Upper lobe of left lung (tissue), 6 donors: Measurements from ENCODE around the gene GALNT10. TPM values are rescaled to one million over a fixed set of nuclear protein-coding genes. Genes with fewer than 3 reads are reported as not detected.

Source experiments
- ATAC-seq, 2 donors: fragments of 200-7000 bp; cut with Tn5 transposase; one replicate each; pipeline ENCODE4 v1.9.1; 2022; ENCODE audit warnings: mild to moderate bottlenecking in 2 of 2, moderate library complexity in 2 of 2; ENCODE audit not compliant: low FRiP score in 2 of 2
- DNase-seq, 2 donors: peaks; one replicate each; pipeline ENCODE4 v3.0.0-alpha.2; 2019 to 2020
- H3K27ac ChIP-seq, 4 donors: fragments of 200-600 bp; sonication (generic); one replicate each; pipeline ENCODE4 v1.5.1; 2016 to 2019
- H3K27me3 ChIP-seq, 4 donors: fragments of 200-600 bp; sonication (generic); one replicate each; pipeline ENCODE4 v1.5.1; 2017 to 2019
- H3K36me3 ChIP-seq, 4 donors: fragments of 200-600 bp; sonication (generic); one replicate each; pipeline ENCODE4 v1.5.1; 2016 to 2019
- H3K4me1 ChIP-seq, 4 donors: fragments of 200-600 bp; sonication (generic); one replicate each; pipeline ENCODE4 v1.5.1; 2018 to 2019
- H3K4me3 ChIP-seq, 4 donors: fragments of 200-600 bp; sonication (generic); one replicate each; pipeline ENCODE4 v1.5.1; 2017 to 2019; ENCODE audit warnings: mild to moderate bottlenecking in 2 of 4, moderate library complexity in 1 of 4
- H3K9me3 ChIP-seq, 4 donors: fragments of 200-600 bp; sonication (generic); one replicate each; pipeline ENCODE4 v1.5.1; 2018 to 2019
- CTCF ChIP-seq, 6 experiments: fragments of 450-650 bp in 4 of 6; fragments of 200-600 bp in 2 of 6; sonication (generic) in 2 of 6; IDR thresholded peaks; one replicate each; pipeline ENCODE4 v1.5.1; 2016 to 2019; ENCODE audit warnings: antibody characterized with exemption in 6 of 6
- EP300 ChIP-seq, 4 donors: sonication (generic); formaldehyde crosslinking; IDR thresholded peaks; one replicate each; pipeline ENCODE4 v1.5.1; 2017; ENCODE audit warnings: antibody characterized with exemption in 4 of 4, control low read depth in 2 of 4
- POLR2A ChIP-seq, 4 donors: fragments of 450-650 bp; IDR thresholded peaks; one replicate each; pipeline ENCODE4 v1.5.1; 2016 to 2017; ENCODE audit warnings: antibody characterized with exemption in 4 of 4, mild to moderate bottlenecking in 2 of 4
- POLR2AphosphoS5 ChIP-seq, 2 donors: sonication (generic); formaldehyde crosslinking; IDR thresholded peaks; one replicate each; pipeline ENCODE4 v1.5.1; 2017; ENCODE audit warnings: antibody characterized with exemption in 2 of 2
- WGBS, 2 donors: methylation state at CpG; one replicate each; pipeline ENCODE4 v1.1.5; 2017 to 2018; 5-methylcytosine and 5-hydroxymethylcytosine counted together
- total RNA-seq, 6 donors: library from RNA; depleted of rRNA in 4 of 6; stranded (reverse); fragments of >200 nt in 4 of 6; gene quantifications; one replicate each; pipeline versions ENCODE4 v1.1.0 to v1.2.1, GENCODE V29; 2016 to 2021
- donor health status: DM: no; HTN: no; CAD: no; lungs with moderate emphysema.
- donor health status: DM: no; HTN: yes; CAD: no; lungs with severe emphysema.

The GALNT10 gene
- total RNA-seq, 6 donors from 2014 or later, result 38.6 to 118 (median 66.4) TPM

DNA sequence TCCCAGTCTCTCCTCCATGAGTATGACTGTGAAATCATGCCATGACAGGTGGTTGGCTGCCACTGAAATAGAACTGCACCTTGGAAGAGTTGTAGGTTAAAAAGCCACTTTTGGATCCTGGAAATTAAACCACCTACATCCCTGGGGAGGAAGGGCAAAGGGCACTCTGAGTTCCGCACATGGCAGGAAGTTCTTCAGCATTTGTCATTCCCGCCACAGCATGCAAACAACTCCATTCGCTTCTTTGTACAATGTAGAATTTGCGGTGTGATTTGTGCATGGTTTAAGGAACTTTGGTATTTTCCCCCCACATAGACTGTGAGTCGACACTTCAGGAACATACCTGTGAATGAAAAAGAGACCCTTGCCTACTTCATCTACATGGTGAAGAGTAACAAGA, 265.1 kb downstream of the GALNT10 start:
- DNase-seq (no peak), ATAC-seq (no peak)
- Histone ChIP-seq H3K27me3 (no peaks in the 10 kb centered on the region), H3K27ac (no peak overlapping the region), H3K36me3 (peaks cover 21 to 85% (median 65%) of the 10 kb centered on the region in 4 donors), H3K4me1 (no peaks in the 10 kb centered on the region), H3K9me3 (no peaks in the 10 kb centered on the region), H3K4me3 (no peak overlapping the region)
- WGBS, 2 donors, result 89 to 96% methylated on average over 5 of the region's 5 CpGs
- TF ChIP-seq POLR2A (IDR thresholded peaks at IDR 0.05) (no peak), CTCF (IDR thresholded peaks at IDR 0.05) (no peak), POLR2AphosphoS5 (IDR thresholded peaks at IDR 0.05) (no peak), EP300 (IDR thresholded peaks at IDR 0.05) (no peak)

GRCh38 chr5:154456540-154456939, 266.0 kb downstream of the GALNT10 start:
- no peak overlapping the region for H3K27ac ChIP-seq
- TF ChIP-seq CTCF (IDR thresholded peaks at IDR 0.05), result no peak
- no peak for TF ChIP-seq POLR2AphosphoS5 (IDR thresholded peaks at IDR 0.05)
- TF ChIP-seq EP300 (IDR thresholded peaks at IDR 0.05), result no peak
- no peak for TF ChIP-seq POLR2A (IDR thresholded peaks at IDR 0.05)
- no peaks in the 10 kb centered on the region for H3K9me3 ChIP-seq
- 65 to 71% methylated on average over 3 of the region's 3 CpGs for WGBS, 2 donors
- no peak for DNase-seq
- H3K4me1 ChIP-seq, result no peaks in the 10 kb centered on the region
- no peak for ATAC-seq
- H3K36me3 ChIP-seq, result peaks cover 21 to 84% (median 61%) of the 10 kb centered on the region in 4 donors
- H3K27me3 ChIP-seq, result no peaks in the 10 kb centered on the region
- no peak overlapping the region for H3K4me3 ChIP-seq

DNA sequence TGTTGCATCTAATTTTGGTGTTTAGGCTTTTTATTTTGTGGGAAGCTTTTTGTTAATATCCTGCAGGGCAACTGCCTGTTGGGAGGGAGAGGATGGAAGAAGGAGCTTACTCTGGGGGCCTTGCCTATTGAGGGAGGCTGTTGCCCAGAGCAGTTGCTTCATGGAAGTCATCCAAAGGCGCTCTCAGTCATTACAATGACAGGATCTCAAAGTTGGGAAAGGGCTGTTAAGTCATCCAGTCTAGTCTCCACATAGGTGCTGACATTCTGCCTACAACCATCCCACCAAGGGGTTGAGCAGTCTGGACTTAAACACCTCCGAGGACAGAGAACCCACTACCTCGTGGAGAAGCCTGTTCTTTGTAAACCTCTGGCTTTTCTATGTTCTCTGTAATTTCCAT, 268.5 kb downstream of the GALNT10 start:
- no peak for TF ChIP-seq EP300 (IDR thresholded peaks at IDR 0.05)
- TF ChIP-seq POLR2A (IDR thresholded peaks at IDR 0.05), result no peak
- no peak for TF ChIP-seq POLR2AphosphoS5 (IDR thresholded peaks at IDR 0.05)
- no peak for TF ChIP-seq CTCF (IDR thresholded peaks at IDR 0.05)
- H3K4me3 ChIP-seq, result no peak overlapping the region
- 74 to 90% methylated on average over 3 of the region's 3 CpGs for WGBS, 2 donors
- H3K27ac ChIP-seq, result no peak overlapping the region
- no peaks in the 10 kb centered on the region for H3K9me3 ChIP-seq
- DNase-seq (no peak), ATAC-seq (no peak)
- peaks cover 13 to 62% (median 40%) of the 10 kb centered on the region in 4 donors for H3K36me3 ChIP-seq
- no peaks in the 10 kb centered on the region for H3K27me3 ChIP-seq
- H3K4me1 ChIP-seq, result no peaks in the 10 kb centered on the region

DNA sequence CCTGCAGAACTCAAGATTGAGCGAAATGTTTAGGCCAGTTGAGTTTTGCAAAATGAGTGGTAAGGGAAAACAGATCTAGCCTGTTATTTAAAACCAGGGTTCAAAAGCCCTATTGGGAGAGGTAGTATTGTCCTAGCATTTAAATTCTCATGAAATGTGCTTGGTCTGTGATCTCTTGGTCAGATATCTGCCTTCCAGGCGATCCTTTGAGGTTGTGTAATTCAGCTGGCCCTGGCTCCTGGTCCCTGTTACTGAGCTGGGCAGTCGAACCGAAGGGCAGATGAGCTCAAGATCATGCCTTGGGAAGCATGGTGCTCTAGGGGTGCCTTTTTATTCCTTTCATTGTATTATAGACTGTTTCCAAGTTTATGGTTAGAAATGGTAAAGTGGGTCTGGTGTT, 269.6 kb downstream of the GALNT10 start:
- H3K27me3 ChIP-seq, result no peaks in the 10 kb centered on the region
- TF ChIP-seq CTCF (IDR thresholded peaks at IDR 0.05) (no peak), POLR2AphosphoS5 (IDR thresholded peaks at IDR 0.05) (no peak), POLR2A (IDR thresholded peaks at IDR 0.05) (no peak), EP300 (IDR thresholded peaks at IDR 0.05) (no peak)
- ATAC-seq (no peak), DNase-seq (no peak)
- 94 to 96% methylated on average over 4 of the region's 4 CpGs for WGBS, 2 donors
- H3K4me1 ChIP-seq, result no peaks in the 10 kb centered on the region
- H3K36me3 ChIP-seq, result peaks cover 10 to 52% (median 32%) of the 10 kb centered on the region in 4 donors
- no peak overlapping the region for H3K27ac ChIP-seq
- H3K9me3 ChIP-seq, result no peaks in the 10 kb centered on the region
- no peak overlapping the region for H3K4me3 ChIP-seq

DNA sequence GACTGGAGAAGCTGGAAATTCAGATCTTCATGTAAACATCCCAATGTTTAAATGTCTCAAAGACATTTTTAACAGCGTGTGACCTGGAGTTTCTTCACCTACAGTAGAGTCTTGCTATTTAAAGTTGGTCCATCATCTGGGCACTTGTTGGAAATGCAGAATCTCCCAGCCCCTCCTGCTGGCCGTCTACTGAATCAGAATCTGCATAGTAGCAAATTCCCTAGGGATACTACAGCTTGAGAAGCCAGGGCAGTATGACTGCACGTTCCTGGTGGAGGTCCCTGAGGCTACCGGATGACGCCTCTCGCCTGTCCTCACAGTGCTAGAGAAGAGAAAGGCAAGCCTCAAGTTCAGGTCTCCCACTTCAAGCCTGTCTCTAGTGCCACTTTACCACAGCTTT, 271.0 kb downstream of the GALNT10 start:
- H3K4me3 ChIP-seq, result no peak overlapping the region
- no peaks in the 10 kb centered on the region for H3K4me1 ChIP-seq
- 70 to 77% methylated on average over 6 of the region's 6 CpGs for whole genome bisulfite sequencing, 2 donors

More for the DNA sequence above, 271.0 kb downstream of the GALNT10 start:
- Histone ChIP-seq H3K27me3 (no peaks in the 10 kb centered on the region), H3K27ac (no peak overlapping the region), H3K36me3 (peaks cover 4 to 38% (median 20%) of the 10 kb centered on the region in 4 donors), H3K9me3 (no peaks in the 10 kb centered on the region)
- TF ChIP-seq CTCF (IDR thresholded peaks at IDR 0.05) (no peak), POLR2A (IDR thresholded peaks at IDR 0.05) (no peak), POLR2AphosphoS5 (IDR thresholded peaks at IDR 0.05) (no peak), EP300 (IDR thresholded peaks at IDR 0.05) (no peak)
- no peak for ATAC-seq
- DNase-seq, result no peak
